CD1c-positive myeloid dendritic cell (primary cell): Measurements from ENCODE around the gene DSCAML1.

Experiments used
- DNase-seq: peaks from one replicate; pipeline ENCODE4 v3.0.0-alpha.2; 2016; ENCODE audit errors: extremely low spot score

DSCAML1 gene

DNA sequence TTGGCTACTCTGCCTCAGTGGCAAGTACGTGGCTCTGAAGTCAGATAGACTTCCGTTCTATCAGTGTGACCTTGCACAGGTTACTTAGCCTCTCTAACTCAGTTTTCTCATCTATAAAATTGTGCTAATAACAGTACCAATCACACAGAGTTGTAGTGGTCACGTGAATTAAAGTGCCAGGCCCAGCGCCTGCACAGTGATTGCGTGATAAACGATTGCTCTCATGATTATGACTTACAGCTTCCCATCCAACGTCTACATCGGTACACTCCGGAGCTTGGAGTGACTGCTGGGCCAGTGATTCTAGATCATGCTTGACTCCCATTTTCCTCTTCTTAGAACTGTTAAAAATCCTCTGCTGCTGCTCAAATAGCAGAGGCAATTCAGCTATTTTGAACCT lies 247.6 kb downstream of the DSCAML1 start:
- DNase-seq, result no peak

GRCh38 chr11:117548876-117549275 lies 248.1 kb downstream of the DSCAML1 start:
- no peak for DNase-seq

DNA sequence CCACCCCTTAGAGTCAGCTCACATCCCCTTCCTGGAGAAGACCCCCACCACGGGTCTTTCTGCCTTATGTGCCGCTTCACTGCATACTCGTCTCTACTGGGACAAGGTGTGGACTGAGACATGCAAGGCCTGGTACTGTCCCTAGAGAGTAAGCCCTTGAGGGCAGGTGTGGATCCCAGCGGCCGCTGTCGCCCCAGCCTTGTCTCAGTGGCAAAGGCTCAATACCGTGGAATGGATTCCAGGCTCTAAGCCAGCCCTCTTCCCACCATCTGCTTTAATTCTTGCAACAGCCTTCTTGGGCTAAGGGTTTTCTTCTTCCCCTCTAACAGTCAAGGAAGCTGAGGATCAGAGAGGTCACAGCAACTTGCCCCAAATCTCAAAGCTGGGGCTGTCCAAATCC lies 249.1 kb downstream of the DSCAML1 start:
- no peak for DNase-seq

GRCh38 chr11:117547195-117547850 lies 249.7 kb downstream of the DSCAML1 start:
- no peak for DNase-seq

DNA sequence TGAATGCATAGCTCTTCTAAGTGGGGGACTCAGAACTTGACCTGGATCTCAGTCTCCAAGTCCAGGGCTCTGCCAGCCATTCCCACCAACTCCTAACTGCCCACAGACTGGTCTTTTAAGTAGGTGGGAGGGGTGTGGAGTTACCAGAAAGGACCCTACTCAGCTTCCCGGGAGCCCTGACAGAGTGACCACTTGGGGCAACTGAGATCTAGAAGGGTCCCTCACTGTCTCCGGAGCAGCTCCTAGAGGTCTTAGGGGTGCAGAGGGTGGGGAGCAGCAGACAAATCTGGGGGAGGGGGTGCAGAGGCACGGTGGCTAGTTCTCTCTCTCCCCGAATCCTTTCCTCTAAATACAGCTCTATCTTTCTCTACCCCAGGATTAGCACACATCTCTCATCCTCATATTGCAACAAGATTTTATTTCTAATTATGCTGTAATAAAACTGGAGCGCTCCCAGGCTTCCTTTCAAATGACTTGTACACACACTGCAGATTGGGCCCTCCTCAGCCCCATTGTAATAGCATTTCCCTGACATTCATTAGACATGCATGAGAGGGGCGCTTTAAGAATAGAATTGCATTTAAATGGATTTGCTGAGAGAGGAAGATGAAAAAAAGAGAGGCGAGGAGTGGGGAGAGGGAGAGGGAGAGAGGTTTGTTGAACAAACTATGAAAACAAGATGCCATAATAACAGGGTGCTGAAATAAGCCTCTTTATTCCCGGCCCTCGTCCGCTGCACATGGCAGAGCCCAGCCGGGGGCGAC lies 250.4 kb downstream of the DSCAML1 start:
- no peak for DNase-seq

- DNase-seq, result no peak
Observed at GRCh38 chr11:117545706-117546105, 251.3 kb downstream of the DSCAML1 start.

DNA sequence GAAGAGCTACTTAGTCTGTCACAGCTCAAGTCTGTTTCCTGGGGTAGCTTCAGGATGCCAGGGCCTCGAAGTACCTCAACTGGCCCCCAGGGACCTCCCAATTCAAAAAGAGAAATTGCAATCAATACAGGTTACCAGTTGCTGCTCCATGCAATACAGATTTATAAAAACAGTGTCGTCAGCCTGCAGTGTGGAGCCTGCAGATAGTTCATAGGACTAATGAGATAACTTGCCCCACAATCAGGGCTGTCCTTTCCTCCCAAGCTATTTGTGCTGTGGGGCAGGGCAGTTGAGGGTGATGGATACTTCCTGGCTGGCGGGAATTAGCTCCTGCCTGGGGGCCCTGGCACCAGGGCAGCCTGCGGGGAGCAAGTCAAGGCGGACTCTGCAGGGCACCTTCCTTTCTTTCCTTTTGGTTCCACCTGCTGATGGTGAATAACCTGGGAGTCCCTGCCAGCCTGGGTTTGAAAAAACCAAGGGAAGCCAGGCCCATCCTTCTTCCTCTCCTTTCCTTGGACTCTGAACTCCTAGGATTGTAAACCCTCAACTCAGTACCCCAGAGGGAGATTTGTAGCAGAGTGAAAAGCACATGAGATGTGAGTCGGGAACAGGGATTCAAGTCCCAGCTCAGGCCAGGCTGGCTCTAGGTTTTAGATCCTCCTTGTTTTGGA lies 252.8 kb downstream of the DSCAML1 start:
- no peak for DNase-seq

DNA sequence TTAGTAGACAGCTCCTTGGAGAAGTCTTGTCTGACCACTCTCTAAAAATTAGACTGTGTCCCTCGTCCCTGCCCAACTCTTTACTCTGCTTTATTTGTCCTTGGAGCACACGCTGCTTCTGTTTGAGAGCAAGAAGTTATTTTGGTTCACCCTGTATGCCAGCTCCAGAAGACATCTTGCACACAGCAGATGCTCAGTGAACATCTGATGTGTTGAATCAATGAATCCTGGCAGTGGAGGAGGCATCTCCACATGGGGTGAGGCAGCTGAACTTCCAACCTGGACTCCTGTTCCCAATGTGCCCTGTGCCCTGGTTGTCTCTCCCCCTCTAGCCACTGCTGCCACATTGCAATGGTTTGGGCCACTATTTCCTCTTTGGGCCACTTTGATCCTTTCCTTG lies 255.8 kb downstream of the DSCAML1 start:
- no peak for DNase-seq

DNA sequence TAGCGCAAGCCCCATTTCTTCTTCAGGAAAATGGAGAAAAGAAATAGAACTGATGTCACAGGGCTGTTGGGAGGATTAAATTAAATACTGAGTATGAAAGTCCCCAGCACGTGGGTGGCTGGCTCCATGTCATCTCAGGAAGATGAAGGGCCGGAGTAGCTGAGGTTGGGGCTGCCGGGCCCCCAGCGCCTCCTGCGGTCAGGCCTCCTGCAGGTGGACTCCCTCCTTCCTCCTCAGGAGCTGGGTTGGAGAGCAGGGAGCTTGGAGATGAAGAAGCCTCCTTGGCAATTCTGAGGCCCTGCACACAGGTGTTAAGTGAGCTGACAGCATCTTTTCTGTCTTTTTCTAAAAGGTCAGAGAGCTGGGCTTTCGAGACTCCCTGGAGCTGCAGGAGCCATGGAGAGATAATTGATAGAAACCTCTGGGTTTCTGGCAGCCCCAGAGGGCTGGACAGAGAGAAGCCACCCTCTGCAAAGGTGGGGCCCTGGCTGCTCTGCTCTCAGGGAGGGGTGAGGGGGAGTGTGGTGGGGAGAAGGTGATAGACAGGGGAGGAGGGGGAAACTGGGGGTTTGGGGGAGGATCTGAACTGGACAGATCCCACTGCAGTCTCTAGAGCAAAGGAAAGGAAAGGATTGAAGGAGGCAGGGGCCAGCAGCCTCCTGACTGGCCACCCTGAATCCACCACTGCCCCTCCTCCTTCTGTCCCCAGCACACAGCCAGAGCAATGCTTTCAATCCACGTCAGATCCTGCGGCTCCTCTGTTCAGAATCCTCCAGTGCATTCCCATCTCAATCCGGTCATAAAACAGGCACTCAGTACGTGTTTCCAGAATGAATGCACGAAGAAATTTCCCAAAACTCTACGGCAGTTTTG lies 258.5 kb downstream of the DSCAML1 start:
- DNase-seq, result no peak

GRCh38 chr11:117535850-117536411 lies 261.1 kb downstream of the DSCAML1 start:
- DNase-seq, result no peak

DNA sequence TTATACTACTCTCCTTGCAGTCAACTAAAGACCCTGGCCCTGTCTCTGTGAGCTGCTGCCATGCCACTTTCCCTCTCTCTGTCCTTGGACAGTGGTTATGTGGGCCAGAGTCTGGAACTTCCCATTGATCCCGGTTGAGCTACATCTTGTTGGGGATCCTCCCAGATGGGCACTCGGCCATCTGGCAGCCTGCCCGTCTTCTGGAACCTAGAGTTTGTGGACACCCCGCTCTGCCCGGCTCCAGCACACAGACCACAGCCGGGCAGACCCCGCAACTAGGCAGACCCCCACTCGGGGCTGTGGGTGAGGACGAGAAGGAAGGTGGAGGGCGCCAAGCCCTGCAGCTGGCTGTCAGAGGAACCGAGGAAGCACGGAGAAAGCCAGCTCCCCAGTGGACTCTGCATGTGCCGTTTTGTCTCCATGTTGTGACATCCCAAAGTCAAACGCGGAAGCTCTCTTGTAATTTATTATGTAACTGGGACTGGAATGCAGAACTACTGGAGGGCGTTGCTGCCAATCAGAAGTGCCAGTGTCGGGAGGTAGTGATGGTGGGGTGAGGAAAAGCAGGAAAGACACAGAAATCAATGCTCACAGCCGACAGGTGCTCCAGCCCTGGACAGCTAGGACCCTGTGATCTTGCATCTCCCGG lies 261.7 kb downstream of the DSCAML1 start:
- DNase-seq, result peak; percentile 38

- DNase-seq, result no peak
Observed at GRCh38 chr11:117532568-117532967, 264.4 kb downstream of the DSCAML1 start.

DNA sequence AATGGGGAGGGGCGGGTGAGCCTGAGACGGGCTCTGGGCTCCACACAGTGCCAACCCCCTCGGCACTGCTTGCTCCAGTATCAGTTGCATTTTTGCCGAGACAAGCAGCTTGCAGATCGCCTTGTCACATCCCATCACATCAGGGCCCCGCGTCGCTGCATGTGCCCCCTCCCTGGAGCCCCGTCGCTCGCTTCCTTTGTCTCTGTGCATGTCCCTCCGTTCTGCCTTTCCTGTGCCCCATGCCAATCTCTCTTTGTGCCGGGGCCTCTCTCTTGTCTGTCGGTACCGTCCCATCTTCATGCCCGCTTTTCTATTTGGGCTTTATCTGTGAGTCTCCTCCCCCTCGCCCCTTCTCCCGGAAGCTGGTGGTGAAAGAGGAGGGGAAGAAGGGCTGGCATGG lies 267.2 kb downstream of the DSCAML1 start:
- DNase-seq, result no peak

- no peak for DNase-seq
Observed at GRCh38 chr11:117528097-117528721, 268.8 kb downstream of the DSCAML1 start.

- DNase-seq, result no peak
Observed at GRCh38 chr11:117527271-117527670, 269.7 kb downstream of the DSCAML1 start.

- no peak for DNase-seq
Observed at GRCh38 chr11:117525866-117526542, 271.0 kb downstream of the DSCAML1 start.

DNA sequence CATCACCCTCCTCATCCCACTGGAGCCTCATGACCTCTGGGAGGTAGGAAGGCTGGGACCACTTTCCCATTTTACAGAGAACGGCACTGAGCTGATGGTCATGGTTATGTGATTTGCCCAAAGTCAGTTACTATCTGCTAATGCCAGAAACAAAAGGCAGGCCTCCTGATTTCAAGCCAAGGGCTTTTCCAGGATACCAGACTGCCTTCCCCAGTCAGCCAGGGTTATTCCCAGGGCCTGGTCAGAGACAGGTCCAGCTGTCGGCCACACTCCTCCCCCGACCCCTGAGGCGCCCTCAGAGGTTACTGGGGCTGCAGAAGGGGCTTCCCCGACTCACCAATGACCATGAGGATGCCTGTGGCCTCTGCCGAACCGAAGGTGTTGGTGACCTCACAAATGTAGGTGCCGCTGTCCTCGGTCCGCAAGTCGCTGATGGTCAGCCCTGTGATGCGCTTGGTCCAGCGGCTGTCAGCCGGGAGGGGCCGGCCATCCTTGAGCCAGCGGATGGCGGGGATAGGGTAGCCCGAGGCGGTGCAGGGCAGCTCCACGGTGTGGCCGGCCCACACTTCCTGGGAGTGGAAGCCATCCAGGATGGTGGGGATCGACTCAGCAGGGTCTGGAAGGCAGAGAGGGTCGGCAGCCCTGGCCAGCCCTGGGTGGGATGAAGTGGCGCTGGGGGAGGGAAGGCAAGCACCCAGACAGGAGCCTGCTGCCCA lies 272.4 kb downstream of the DSCAML1 start:
- no peak for DNase-seq

DNA sequence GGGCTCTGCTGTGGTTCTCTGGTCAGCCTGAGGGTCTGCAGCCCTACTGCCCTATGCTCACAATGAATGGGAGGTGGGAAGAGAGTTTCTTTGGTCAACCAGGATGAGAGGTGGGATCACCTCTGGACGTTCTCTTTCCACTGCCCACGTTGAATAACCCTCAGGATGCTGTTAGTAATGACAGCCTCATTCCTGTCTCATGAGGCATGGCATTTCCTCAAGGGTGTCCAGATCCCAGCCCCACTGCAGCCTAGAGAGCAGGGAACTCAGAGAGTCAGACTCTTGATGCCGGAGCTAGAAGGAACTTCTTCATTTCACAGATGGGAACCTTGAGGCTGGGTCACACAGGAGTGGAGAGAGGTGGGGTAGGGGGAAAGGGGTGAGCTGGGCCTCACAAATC lies 273.3 kb downstream of the DSCAML1 start:
- no peak for DNase-seq

DNA sequence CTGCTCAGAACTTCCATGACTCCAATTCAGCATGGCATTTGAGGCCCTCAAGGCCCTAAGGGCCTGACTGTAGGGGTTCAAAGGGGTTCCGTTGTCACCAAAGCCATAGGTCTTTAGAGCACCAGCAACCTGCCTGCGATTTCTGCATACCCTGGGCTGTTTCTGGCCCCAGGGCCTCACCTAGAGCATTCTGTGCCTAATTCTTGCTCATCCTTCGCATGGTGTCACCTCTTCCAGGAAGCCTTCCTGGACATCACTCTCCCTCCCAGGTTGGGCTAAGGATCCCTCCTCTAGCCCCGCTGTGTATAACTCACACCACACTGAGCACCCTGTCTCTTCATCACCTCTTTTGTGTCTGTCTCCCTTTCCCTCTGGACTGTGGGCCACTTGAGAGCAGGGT lies 275.0 kb downstream of the DSCAML1 start:
- DNase-seq, result no peak
